SK-N-MC (cell line): ENCODE data around the gene ASB3.

Source experiments
- DNase-seq: peaks from one replicate; pipeline ENCODE4 v3.0.0-alpha.2; 2011; ENCODE audit warnings: low read depth, low spot score
- H3K27ac ChIP-seq: fragments of 200-600 bp; sonication (generic); 2 replicates; pipeline ENCODE4 v1.5.1; 2016; ENCODE audit warnings: mixed run types
- H3K36me3 ChIP-seq: fragments of 200-600 bp; sonication (generic); 2 replicates; pipeline ENCODE4 v1.6.1; 2017; ENCODE audit warnings: antibody characterized with exemption, low read length, mixed read lengths; ENCODE audit not compliant: insufficient read depth
- H3K4me3 ChIP-seq: fragments of 200-600 bp; sonication (generic); 2 replicates; pipeline ENCODE4 v1.5.1; 2016
- H3K9ac ChIP-seq: fragments of 200-600 bp; sonication (generic); 2 replicates; pipeline ENCODE4 v1.8.0; 2017; ENCODE audit warnings: mixed run types, mixed read lengths; ENCODE audit not compliant: insufficient read length
- H3K9me3 ChIP-seq: fragments of 200-600 bp; sonication (generic); 2 replicates; pipeline ENCODE4 v1.6.1; 2017; ENCODE audit warnings: low read depth, mild to moderate bottlenecking, antibody characterized with exemption, low read length, moderate library complexity, mixed read lengths
- EZH2 ChIP-seq: fragments of 200-600 bp; sonication (generic); IDR thresholded peaks from one replicate; pipeline ENCODE4 v1.6.1; 2017; ENCODE audit warnings: antibody characterized with exemption
- FOXP2 ChIP-seq: optimal IDR thresholded peaks from 2 replicates; pipeline ENCODE3; 2011; ENCODE audit warnings: mild to moderate bottlenecking, moderate library complexity; ENCODE audit not compliant: insufficient read depth; ENCODE audit errors: extremely low read length, control extremely low read depth
- POLR2AphosphoS5 ChIP-seq: IDR thresholded peaks from 2 replicates; pipeline ENCODE4 v1.6.1; 2012; ENCODE audit warnings: mild to moderate bottlenecking, low read depth, low read length, borderline replicate concordance

The ASB3 gene

GRCh38 chr2:53633441-53633840, 153.3 kb downstream of the ASB3 start:
- no peaks in the 10 kb centered on the region for H3K9me3 ChIP-seq

GRCh38 chr2:53632714-53633113, 154.0 kb downstream of the ASB3 start:
- Histone ChIP-seq H3K27ac (0 out of 2 replicates have a peak overlapping the region, but pooled peaks have one; percentile 27), H3K4me3 (peak overlapping the region; percentile 11; the same call in 1 of the 2 replicates), H3K9ac (no peak overlapping the region), H3K9me3 (no peaks in the 10 kb centered on the region), H3K36me3 (no peaks in the 10 kb centered on the region)
- DNase-seq = no peak
- TF ChIP-seq EZH2 (no peak), POLR2AphosphoS5 (no peak), FOXP2 (no peak)

More at GRCh38 chr2:53633441-53633840, 153.3 kb downstream of the ASB3 start:
- Histone ChIP-seq H3K9ac (no peak overlapping the region), H3K4me3 (no peak overlapping the region), H3K27ac (no peak overlapping the region), H3K36me3 (no peaks in the 10 kb centered on the region)
- DNase-seq = no peak
- no peak for TF ChIP-seq FOXP2
- TF ChIP-seq EZH2 = no peak
- no peak for TF ChIP-seq POLR2AphosphoS5

GRCh38 chr2:53632126-53632460, 154.7 kb downstream of the ASB3 start:
- no peak for DNase-seq
- no peaks in the 10 kb centered on the region for H3K9me3 ChIP-seq
- no peaks in the 10 kb centered on the region for H3K36me3 ChIP-seq
- no peak for TF ChIP-seq FOXP2
- no peak for TF ChIP-seq EZH2
- no peak for TF ChIP-seq POLR2AphosphoS5
- no peak overlapping the region for H3K9ac ChIP-seq
- no peak overlapping the region for H3K4me3 ChIP-seq
- no peak overlapping the region for H3K27ac ChIP-seq

- no peak overlapping the region for H3K4me3 ChIP-seq
- DNase-seq = no peak
- TF ChIP-seq FOXP2 (no peak), EZH2 (no peak), POLR2AphosphoS5 (no peak)
These were observed 155.2 kb downstream of the ASB3 start for GRCh38 chr2:53631313-53632125.

GRCh38 chr2:53630026-53630606, 156.6 kb downstream of the ASB3 start:
- no peaks in the 10 kb centered on the region for H3K36me3 ChIP-seq
- no peak overlapping the region for H3K9ac ChIP-seq
- DNase-seq = no peak
- TF ChIP-seq POLR2AphosphoS5 (no peak), EZH2 (no peak), FOXP2 (no peak)
- no peaks in the 10 kb centered on the region for H3K9me3 ChIP-seq
- H3K27ac ChIP-seq = no peak overlapping the region
- no peak overlapping the region for H3K4me3 ChIP-seq

More at GRCh38 chr2:53631313-53632125, 155.2 kb downstream of the ASB3 start:
- H3K36me3 ChIP-seq = no peaks in the 10 kb centered on the region
- no peaks in the 10 kb centered on the region for H3K9me3 ChIP-seq
- H3K9ac ChIP-seq = no peak overlapping the region
- H3K27ac ChIP-seq = no peak overlapping the region

- no peaks in the 10 kb centered on the region for H3K9me3 ChIP-seq
- no peak for DNase-seq
These were observed 157.3 kb downstream of the ASB3 start for GRCh38 chr2:53629501-53629900.

GRCh38 chr2:53629001-53629400, 157.8 kb downstream of the ASB3 start:
- Histone ChIP-seq H3K36me3 (no peaks in the 10 kb centered on the region), H3K9ac (no peak overlapping the region), H3K27ac (no peak overlapping the region), H3K9me3 (no peaks in the 10 kb centered on the region), H3K4me3 (no peak overlapping the region)
- TF ChIP-seq EZH2 (no peak), POLR2AphosphoS5 (no peak), FOXP2 (no peak)
- no peak for DNase-seq

More at GRCh38 chr2:53629501-53629900, 157.3 kb downstream of the ASB3 start:
- Histone ChIP-seq H3K9ac (no peak overlapping the region), H3K27ac (no peak overlapping the region), H3K4me3 (no peak overlapping the region), H3K36me3 (no peaks in the 10 kb centered on the region)
- no peak for TF ChIP-seq POLR2AphosphoS5
- no peak for TF ChIP-seq EZH2
- TF ChIP-seq FOXP2 = no peak

- no peak for TF ChIP-seq EZH2
- no peak for TF ChIP-seq FOXP2
- TF ChIP-seq POLR2AphosphoS5 = no peak
- Histone ChIP-seq H3K27ac (no peak overlapping the region), H3K36me3 (no peaks in the 10 kb centered on the region), H3K4me3 (no peak overlapping the region), H3K9ac (no peak overlapping the region), H3K9me3 (no peaks in the 10 kb centered on the region)
- no peak for DNase-seq
These were observed 164.6 kb downstream of the ASB3 start for GRCh38 chr2:53622141-53622540.
